ENCODE data around the gene RASAL2.
A peak's percentile ranks its signal among the peaks of the same experiment; 100 is the strongest.
"Not testable (repeated sequence)": the region's sequence is repeated elsewhere in the genome, so short reads cannot be mapped to it uniquely, and the experiment has no call there.

The RASAL2 gene

DNA sequence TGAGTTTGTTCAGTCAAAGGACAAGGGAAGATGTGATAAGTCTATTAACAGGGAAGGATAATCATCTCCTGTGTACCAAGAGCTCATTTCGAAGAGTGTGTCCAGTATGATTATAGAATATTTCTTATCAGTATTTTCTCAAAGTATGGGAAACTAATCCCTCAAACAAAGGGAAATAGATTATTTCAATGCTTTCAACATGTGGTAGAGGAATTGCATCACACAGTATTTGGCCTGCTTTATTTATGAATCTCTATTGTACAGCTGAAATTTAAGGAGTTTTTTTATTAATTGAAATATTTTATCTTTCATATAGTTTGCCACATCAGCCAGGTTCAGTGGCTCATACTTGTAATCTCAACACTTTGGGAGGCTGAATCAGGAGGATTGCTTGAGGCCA is 251.9 kb downstream of the RASAL2 start:
- DNase-seq (ENCODE audit: low read depth): peak; percentile 49

DNA sequence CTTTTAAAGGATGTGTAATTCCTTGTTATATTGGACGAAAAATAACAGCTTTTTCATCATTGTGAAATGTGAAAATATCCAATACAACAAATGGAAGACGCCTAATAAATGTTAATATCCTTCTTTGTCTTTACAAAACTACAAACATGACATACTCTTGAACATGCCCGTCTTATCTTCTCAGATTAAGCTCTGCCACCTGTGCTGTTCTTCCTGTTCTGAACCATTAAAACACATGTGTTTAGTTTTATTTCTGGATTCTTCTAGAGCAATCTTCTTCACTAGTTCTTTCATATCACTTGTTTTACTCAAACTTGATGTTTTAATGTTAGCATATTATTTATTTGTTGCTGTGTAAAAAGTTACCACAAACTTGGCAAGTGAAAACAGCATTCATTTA is 255.9 kb downstream of the RASAL2 start:
- no peak for DNase-seq (ENCODE audit: low read depth)

GRCh38 chr1:178351911-178352310 is 258.0 kb downstream of the RASAL2 start:
- DNase-seq (ENCODE audit: low read depth): not testable (repeated sequence)

- no peak for DNase-seq (ENCODE audit: low read depth)
Observed at GRCh38 chr1:178352790-178353416, 259.0 kb downstream of the RASAL2 start.

- DNase-seq (ENCODE audit: low read depth): no peak
Observed at GRCh38 chr1:178353524-178353923, 259.6 kb downstream of the RASAL2 start.

GRCh38 chr1:178354816-178355215 is 260.9 kb downstream of the RASAL2 start:
- DNase-seq (ENCODE audit: low read depth): no peak

- DNase-seq (ENCODE audit: low read depth): no peak
Observed at GRCh38 chr1:178356299-178356698, 262.4 kb downstream of the RASAL2 start.

- DNase-seq (ENCODE audit: low read depth): no peak
Observed at GRCh38 chr1:178358456-178358855, 264.6 kb downstream of the RASAL2 start.

GRCh38 chr1:178360421-178360820 is 266.5 kb downstream of the RASAL2 start:
- no peak for DNase-seq (ENCODE audit: low read depth)

DNA sequence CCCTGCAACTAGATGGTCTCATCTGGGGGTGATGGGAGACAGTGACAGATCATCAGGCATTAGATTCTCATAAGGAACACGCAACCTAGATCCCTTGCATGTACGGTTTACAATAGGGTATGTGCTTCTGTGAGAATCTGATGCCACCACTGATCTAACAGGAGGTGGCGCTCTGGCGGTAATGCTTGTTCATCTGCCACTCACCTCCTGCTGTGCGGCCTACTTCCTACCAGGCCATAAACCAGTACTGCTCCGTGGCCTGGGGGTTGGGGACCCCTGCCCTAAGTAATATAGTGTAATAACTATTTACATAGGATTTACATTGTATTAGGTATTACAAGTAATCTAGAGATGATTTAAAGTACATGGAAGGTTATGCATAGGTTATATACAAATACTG is 267.9 kb downstream of the RASAL2 start:
- no peak for DNase-seq (ENCODE audit: low read depth)

DNA sequence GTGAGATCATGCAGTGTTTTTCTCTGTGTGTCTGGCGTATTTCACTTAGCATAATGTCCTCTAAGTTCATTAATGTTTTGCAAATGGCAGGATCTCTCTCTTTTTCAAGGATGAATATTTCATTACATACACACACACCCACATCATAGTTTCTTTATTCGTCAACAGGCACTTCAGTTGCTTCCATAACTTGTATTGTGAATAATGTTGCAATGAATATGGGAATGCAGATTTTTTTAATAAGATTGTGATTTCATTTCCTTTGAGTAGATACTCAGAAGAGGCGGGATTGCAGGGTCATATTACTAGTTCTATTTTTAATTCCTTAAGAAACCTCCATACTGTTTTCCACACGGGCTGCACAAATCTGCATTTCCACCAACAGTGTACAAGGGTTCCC is 268.8 kb downstream of the RASAL2 start:
- peak; percentile 81 for DNase-seq (ENCODE audit: low read depth)

- DNase-seq (ENCODE audit: low read depth): no peak
Observed at GRCh38 chr1:178364782-178365181, 270.9 kb downstream of the RASAL2 start.

DNA sequence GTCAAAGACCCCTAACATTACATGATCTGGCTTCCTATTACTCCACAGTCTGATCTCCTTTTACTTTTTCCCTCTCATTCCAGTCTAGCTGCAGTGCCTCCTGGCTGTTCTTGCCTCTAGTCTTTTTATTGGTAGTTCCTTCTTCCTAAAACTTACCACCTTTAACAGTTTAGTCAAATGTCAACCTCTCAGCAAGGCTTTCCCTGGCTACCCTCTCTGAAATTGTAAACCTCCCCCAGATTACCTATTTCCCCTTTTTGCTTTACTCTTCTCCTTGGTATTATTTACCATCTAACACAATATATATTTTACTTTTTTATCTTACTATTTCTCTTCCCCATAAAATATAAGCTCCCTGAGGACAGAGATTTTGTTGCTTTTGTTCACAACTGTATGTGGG is 273.2 kb downstream of the RASAL2 start:
- DNase-seq (ENCODE audit: low read depth): no peak

DNA sequence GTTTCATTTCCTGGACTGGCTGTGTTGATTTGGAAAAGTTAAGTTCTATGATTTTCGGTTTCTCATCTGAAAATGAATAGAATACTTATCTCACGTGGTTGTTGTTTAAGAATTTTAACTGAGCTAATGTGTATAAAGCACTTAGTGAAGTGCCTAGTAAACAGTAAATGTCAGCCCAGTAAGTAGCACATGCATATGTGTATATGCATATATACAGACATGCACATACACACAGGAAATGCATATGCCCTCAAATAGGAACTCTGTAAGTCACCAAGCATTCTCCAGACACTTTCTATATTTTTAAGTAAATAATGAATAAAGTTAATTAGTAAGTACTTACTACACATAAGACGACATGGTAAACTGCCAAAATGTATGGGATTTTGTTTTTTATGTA is 274.3 kb downstream of the RASAL2 start:
- DNase-seq (ENCODE audit: low read depth): no peak

- DNase-seq (ENCODE audit: low read depth): peak; percentile 44
Observed at GRCh38 chr1:178371235-178371634, 277.3 kb downstream of the RASAL2 start.

DNA sequence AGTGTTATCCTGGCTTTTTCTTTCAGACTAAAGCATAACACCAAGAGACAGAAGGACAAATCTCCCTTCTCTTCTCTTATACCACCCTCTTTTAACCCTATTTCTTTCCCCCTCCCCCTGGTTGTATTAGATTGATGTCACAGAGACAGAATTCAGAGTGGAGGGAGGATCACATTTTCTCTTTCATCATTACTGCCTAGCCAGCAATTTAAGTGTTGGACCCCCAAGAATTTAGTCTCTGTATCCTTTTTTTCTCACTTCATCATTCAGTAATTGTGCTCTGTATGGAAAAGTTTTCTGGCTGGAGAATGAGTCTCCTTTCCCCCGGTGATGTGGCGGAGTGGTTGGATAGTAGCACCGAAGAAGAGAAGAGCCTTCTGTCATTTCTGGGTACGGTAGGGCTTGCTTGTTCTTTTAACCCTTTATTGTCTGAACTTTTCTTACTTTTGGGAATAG is 278.1 kb downstream of the RASAL2 start:
- no peak for DNase-seq (ENCODE audit: low read depth)

GRCh38 chr1:178374016-178374415 is 280.1 kb downstream of the RASAL2 start:
- DNase-seq (ENCODE audit: low read depth): no peak

DNA sequence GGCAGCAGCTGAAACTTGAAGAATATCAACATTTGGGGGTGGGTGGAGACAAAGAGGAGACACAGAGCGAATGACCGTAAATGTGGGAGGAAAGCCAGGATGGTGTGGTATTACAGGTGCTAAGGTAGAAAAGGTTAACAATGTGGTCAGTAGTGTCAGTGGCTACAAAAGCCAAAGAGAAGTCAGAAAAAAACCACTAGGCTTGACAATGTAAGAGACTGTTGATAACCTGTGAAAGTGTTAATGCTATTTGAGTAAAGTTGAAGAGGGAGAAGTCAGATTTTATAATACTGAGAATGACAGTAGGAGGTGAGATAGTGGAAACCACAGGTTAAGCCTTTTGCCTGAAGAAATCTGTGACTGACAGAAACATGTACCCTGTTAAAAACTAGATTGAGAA is 282.1 kb downstream of the RASAL2 start:
- DNase-seq (ENCODE audit: low read depth): no peak

DNA sequence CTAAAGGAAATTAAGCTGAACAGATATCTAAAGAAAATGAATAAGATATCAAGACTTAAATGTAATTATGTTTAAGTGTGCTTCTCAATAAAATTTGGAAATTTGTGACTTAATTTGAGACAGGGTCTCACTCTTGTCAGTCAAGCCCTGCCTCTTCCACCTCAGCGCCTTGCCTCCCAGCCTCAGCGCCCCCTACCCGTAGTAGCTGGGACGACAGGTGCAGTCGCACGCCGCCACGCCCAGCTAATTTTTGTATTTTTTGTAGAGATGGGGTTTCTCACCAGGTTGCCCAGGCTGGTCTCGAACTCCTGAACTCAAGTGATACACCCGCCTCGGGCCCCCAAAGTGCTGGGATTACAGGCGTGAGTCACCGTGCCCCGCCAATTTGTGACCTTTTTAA is 285.9 kb downstream of the RASAL2 start:
- DNase-seq (ENCODE audit: low read depth): no peak

DNA sequence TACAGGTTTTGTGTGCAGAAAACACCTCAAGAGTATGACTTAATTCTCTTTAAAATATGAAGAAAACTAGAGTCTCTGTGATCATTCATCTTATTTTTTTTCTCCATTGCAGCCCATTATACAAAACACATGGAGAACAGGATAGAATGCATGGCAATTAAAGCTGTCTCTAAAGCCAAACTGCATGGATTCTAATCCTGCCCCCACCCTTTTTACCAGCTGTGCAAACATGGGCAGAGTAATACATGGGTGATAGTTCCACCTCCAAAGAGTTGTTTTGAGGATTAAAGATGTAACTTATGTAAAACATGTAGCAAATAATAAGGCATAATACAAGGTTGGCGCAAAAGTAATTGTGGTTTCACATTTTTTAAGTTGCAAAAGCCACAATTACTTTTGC is 288.5 kb downstream of the RASAL2 start:
- no peak for DNase-seq (ENCODE audit: low read depth)

DNA sequence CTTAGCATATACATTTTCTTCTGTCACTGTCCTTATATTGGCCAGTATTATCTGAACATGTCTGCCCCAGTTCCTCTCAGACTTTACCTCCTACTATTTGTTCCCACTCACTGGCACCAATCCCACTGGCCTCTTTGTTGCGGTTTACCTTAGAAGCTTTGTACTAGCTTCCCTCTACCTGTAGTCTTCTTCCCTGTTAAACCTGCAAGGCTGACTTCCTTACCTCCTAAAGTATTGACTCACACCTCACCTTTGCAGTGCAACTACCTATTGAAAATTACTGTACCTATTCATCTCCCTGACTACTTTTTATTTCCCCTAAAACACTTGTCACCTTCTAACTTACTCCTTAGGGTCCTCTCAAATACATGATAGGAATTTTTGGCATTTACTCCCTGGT is 291.8 kb downstream of the RASAL2 start:
- no peak for DNase-seq (ENCODE audit: low read depth)

- DNase-seq (ENCODE audit: low read depth): peak; percentile 57
Observed at GRCh38 chr1:178388418-178389145, 294.7 kb downstream of the RASAL2 start.

DNA sequence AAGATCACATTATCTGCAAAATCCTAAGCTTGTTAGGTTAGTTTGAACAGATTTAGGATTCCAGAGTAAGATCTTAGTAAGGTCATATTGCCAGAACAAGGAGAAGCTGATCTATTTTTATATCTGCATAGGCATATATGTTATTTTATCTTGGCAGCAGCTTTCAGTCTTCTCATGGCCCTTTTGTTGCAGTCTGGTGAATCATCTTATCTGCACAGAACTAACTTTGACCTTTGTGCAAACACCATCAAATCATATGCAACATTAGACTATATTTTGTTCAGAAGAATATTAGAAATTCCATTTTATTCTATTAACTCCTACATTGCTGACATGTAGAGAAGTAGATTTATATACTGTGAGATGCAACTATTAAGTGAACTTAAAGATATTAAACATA is 295.5 kb downstream of the RASAL2 start:
- peak; percentile 64 for DNase-seq (ENCODE audit: low read depth)

DNA sequence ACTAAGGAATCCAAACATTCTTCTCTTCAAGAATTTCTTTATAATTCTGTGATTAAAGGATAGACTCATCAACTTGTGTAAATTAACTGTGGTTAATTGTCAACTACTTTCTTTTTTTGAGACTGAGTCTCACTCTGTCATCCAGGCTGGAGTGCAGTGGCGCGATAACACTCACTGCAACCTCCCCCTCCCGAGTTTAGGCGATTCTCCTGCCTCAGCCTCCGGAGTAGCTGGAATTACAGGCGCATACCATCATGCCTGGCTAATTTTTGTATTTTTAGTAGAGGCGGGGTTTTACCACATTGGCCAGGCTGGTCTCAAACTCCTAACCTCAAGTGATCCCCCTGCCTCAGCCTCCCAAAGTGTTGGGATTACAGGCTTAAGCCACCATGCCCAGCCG is 296.4 kb downstream of the RASAL2 start:
- not testable (repeated sequence) for DNase-seq (ENCODE audit: low read depth)

All from iris pigment epithelial cell (primary cell).